Activated T-cell treated with anti-CD3 and anti-CD28 coated beads, Interleukin-2, amount 50 U/mL, for 4 hours (primary cell): Measurements from ENCODE around the gene HGF. TPM values are rescaled to one million over a fixed set of nuclear protein-coding genes. Genes with fewer than 3 reads are reported as not detected.

ENCODE experiments used
- ATAC-seq, 2 donors: fragments of 200-7000 bp; cut with Tn5 transposase; one replicate each; pipeline ENCODE4 v1.10.0; 2021
- DNase-seq: peaks from one replicate; pipeline ENCODE4 v3.0.0-alpha.2; 2020
- H3K27me3 Mint-ChIP-seq: one replicate; pipeline ENCODE4 v1.8.0; 2021; ENCODE audit warnings: low read depth, mixed read lengths
- H3K36me3 Mint-ChIP-seq: one replicate; pipeline ENCODE4 v1.8.0; 2022; ENCODE audit warnings: mixed read lengths; ENCODE audit not compliant: insufficient read depth
- H3K4me1 Mint-ChIP-seq: one replicate; pipeline ENCODE4 v1.8.0; 2021; ENCODE audit warnings: low read depth, mixed read lengths
- H3K4me3 Mint-ChIP-seq: one replicate; pipeline ENCODE4 v1.8.0; 2021; ENCODE audit warnings: mild to moderate bottlenecking, moderate library complexity, mixed read lengths
- H3K9me3 Mint-ChIP-seq: one replicate; pipeline ENCODE4 v1.8.0; 2021; ENCODE audit warnings: mixed read lengths
- total RNA-seq, 3 donors: library from RNA; stranded (reverse); gene quantifications; one replicate each; pipeline ENCODE4 v1.2.1, GENCODE V29; 2021

HGF gene
- total RNA-seq, 3 donors from 2014 or later: 0.16 TPM; not detected in 2

DNA sequence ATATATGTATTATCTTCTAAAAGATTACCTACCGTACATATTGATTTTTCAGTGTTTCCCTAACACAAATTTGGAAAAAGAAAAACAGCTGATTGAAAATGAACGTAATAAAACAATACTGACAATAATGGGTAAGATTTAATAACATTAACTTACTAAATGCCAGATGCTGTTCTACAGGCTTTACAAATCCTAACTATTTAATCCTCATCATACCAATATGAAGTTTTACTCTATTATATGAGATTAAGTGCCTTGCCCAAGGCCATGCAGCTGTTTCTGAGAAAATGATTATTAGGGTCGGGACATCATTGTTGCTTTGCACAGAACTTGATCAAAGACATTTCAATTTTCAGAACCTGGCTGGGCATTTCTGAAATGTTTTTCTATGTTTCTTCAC, 104.6 kb downstream of the HGF start:
- Mint-ChIP-seq H3K9me3 (peaks cover 15% of the 10 kb centered on the region), H3K4me1 (no peaks in the 10 kb centered on the region), H3K4me3 (no peak overlapping the region), H3K27me3 (no peaks in the 10 kb centered on the region), H3K36me3 (no peaks in the 10 kb centered on the region)
- ATAC-seq (no peak), DNase-seq (no peak)

- no peaks in the 10 kb centered on the region for H3K36me3 Mint-ChIP-seq
- no peak for DNase-seq
- peaks cover 18% of the 10 kb centered on the region for H3K9me3 Mint-ChIP-seq
- ATAC-seq: no peak
- H3K27me3 Mint-ChIP-seq: no peaks in the 10 kb centered on the region
- H3K4me3 Mint-ChIP-seq: no peak overlapping the region
- H3K4me1 Mint-ChIP-seq: no peaks in the 10 kb centered on the region
These were observed 105.5 kb downstream of the HGF start for GRCh38 chr7:81664304-81664703.

- ATAC-seq: no peak
- Mint-ChIP-seq H3K27me3 (no peaks in the 10 kb centered on the region), H3K36me3 (no peaks in the 10 kb centered on the region), H3K4me1 (no peaks in the 10 kb centered on the region), H3K9me3 (peaks cover 22% of the 10 kb centered on the region), H3K4me3 (no peak overlapping the region)
- DNase-seq: no peak
These were observed 107.3 kb downstream of the HGF start for GRCh38 chr7:81662531-81662930.

- H3K4me1 Mint-ChIP-seq: no peaks in the 10 kb centered on the region
- H3K36me3 Mint-ChIP-seq: no peaks in the 10 kb centered on the region
- peaks cover 27% of the 10 kb centered on the region for H3K9me3 Mint-ChIP-seq
- H3K27me3 Mint-ChIP-seq: no peaks in the 10 kb centered on the region
- H3K4me3 Mint-ChIP-seq: no peak overlapping the region
- no peak for ATAC-seq
- no peak for DNase-seq
These were observed 110.0 kb downstream of the HGF start for GRCh38 chr7:81659697-81660395.

DNA sequence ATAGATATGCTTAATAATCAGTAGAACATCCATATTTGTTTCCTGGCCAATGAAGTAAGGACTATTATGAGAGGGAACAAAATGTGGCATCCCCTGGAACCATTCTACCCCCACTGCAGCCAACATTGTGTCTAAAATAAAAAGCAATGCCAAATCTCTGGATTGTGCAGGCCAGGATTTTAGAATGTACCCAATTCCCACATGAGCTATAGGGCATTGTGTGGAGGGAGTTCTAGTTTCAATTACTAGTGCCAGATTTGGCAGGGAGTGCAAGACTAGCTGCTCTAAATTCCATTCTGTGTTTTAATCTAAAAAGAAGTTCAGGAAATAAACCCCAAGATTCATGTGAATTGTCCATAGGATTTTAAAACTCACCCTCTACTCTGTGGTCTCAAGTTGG, 112.3 kb downstream of the HGF start:
- H3K9me3 Mint-ChIP-seq: peaks cover 25% of the 10 kb centered on the region
- H3K4me1 Mint-ChIP-seq: no peaks in the 10 kb centered on the region
- H3K4me3 Mint-ChIP-seq: no peak overlapping the region
- no peak for DNase-seq
- H3K36me3 Mint-ChIP-seq: no peaks in the 10 kb centered on the region
- no peaks in the 10 kb centered on the region for H3K27me3 Mint-ChIP-seq
- ATAC-seq: no peak

DNA sequence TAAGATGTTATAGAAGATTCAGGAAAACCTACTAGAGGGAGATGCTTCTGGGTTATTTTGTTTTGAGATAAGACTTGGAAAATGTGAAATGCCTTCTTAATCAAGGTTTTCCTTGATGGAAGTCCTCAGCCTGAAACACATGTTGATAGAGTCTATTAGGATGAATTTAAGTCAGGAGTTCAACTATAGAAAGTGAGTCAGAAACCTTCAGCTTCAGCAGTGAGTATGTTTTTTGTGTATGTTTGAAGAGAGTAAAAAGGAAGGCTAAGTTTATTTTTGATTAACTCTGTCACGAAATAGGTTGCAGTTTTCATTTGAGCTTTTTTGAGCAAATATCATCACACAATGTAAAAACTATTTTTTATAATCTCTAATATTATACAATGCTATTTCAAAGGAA, 114.6 kb downstream of the HGF start:
- H3K9me3 Mint-ChIP-seq: peaks cover 24% of the 10 kb centered on the region

GRCh38 chr7:81652225-81652624, 117.6 kb downstream of the HGF start:
- H3K9me3 Mint-ChIP-seq: peaks cover 16% of the 10 kb centered on the region
- no peak for DNase-seq
- no peaks in the 10 kb centered on the region for H3K27me3 Mint-ChIP-seq
- no peak overlapping the region for H3K4me3 Mint-ChIP-seq
- ATAC-seq: no peak
- H3K36me3 Mint-ChIP-seq: no peaks in the 10 kb centered on the region
- H3K4me1 Mint-ChIP-seq: no peaks in the 10 kb centered on the region

More for the DNA sequence above, 114.6 kb downstream of the HGF start:
- no peaks in the 10 kb centered on the region for H3K27me3 Mint-ChIP-seq
- ATAC-seq (no peak), DNase-seq (no peak)
- H3K4me3 Mint-ChIP-seq: no peak overlapping the region
- H3K36me3 Mint-ChIP-seq: no peaks in the 10 kb centered on the region
- no peaks in the 10 kb centered on the region for H3K4me1 Mint-ChIP-seq
